HCT116 (cell line): ENCODE data around the gene CTU1. TPM values are rescaled to one million over a fixed set of nuclear protein-coding genes. Genes with fewer than 3 reads are reported as not detected.

Experiments used
- ATAC-seq: fragments of 200-7000 bp; cut with Tn5 transposase; 2 replicates; pipeline ENCODE4 v1.9.1; 2020; ENCODE audit warnings: mild to moderate bottlenecking, moderate library complexity
- BruUV-seq: library from RNA; stranded (reverse); fragments of 400-500 nt; replicated peaks from 2 replicates; lab custom pipeline; 2021; lab: Mats Ljungman, UMichigan
- CTCF ChIA-PET: fragments of 300-600 bp; sonication (Branson Sonifier 250); formaldehyde crosslinking; loops from one replicate; lab custom pipeline; 2021; ENCODE audit warnings: antibody characterized with exemption; lab: Charles Lee
- POLR2A ChIA-PET: fragments of 300-600, 350-600 bp; sonication (Branson Sonifier 250); formaldehyde crosslinking; loops from one replicate; lab custom pipeline; 2021; ENCODE audit warnings: antibody characterized with exemption; lab: Charles Lee
- RAD21 ChIA-PET, 2 experiments: fragments of 300-600 bp; sonication (Branson Sonifier 250); formaldehyde crosslinking; loops; one replicate each; lab custom pipeline; 2023; ENCODE audit warnings: low total read pairs in 2 of 2; ENCODE audit not compliant: uncharacterized antibody in 2 of 2, unreplicated experiment in 2 of 2, low non-redundant PET in 1 of 2; lab: Charles Lee
- DNase-seq: peaks from one replicate; pipeline ENCODE4 v3.0.0-alpha.2; 2010; ENCODE audit warnings: low read depth, low spot score
- H2AFZ ChIP-seq: fragments of 200-600 bp; shearing (Covaris generic), sonication (generic); 2 replicates; pipeline ENCODE4 v1.6.1; 2017; ENCODE audit warnings: low read depth, mixed run types, mixed read lengths, antibody characterized with exemption, low read length; ENCODE audit not compliant: poor library complexity, severe bottlenecking
- H3K27ac ChIP-seq: 2 replicates; pipeline ENCODE4 v1.5.1; 2012; ENCODE audit warnings: low read depth, low read length
- H3K27me3 ChIP-seq: fragments of 200-600 bp; sonication (generic); 2 replicates; pipeline ENCODE4 v1.6.1; 2016; ENCODE audit warnings: mixed run types, low read length, mixed read lengths; ENCODE audit not compliant: insufficient read depth
- H3K36me3 ChIP-seq, 2 experiments: fragments of 200-500 bp in 1 of 2; fragments of 200-600 bp in 1 of 2; sonication (Bioruptor generic) in 1 of 2; sonication (generic) in 1 of 2; 2 replicates each; pipeline versions ENCODE4 v1.5.1 to v1.6.1; 2014 to 2016; ENCODE audit warnings: low read length in 2 of 2, inconsistent platforms in 1 of 2, mixed read lengths in 1 of 2, mixed run types in 1 of 2; ENCODE audit not compliant: insufficient read depth in 2 of 2, control insufficient read depth in 1 of 2
- H3K4me1 ChIP-seq, 2 experiments: fragments of 200-600 bp in 1 of 2; sonication (generic) in 1 of 2; 2 replicates each; pipeline versions ENCODE4 v1.5.1 to v1.6.1; 2012 to 2017; ENCODE audit warnings: low read length in 2 of 2, inconsistent platforms in 1 of 2, mild to moderate bottlenecking in 1 of 2, mixed read lengths in 1 of 2, mixed run types in 1 of 2, moderate library complexity in 1 of 2; ENCODE audit not compliant: insufficient read depth in 2 of 2, control insufficient read depth in 1 of 2
- H3K4me2 ChIP-seq: fragments of 200-600 bp; sonication (generic); 2 replicates; pipeline ENCODE4 v1.6.1; 2017; ENCODE audit warnings: mixed run types, low read length, mixed read lengths
- H3K4me3 ChIP-seq, 2 experiments: fragments of 200-600 bp in 1 of 2; sonication (generic) in 1 of 2; replicated peaks in 1 of 2; 2 replicates each; pipeline ENCODE4 v1.5.1; 2011 to 2016; ENCODE audit warnings: low read length in 2 of 2, control low read depth in 1 of 2, low read depth in 1 of 2, mild to moderate bottlenecking in 1 of 2, mixed read lengths in 1 of 2, mixed run types in 1 of 2
- H3K79me2 ChIP-seq: fragments of 200-600 bp; sonication (generic); 2 replicates; pipeline ENCODE4 v1.6.1; 2017; ENCODE audit warnings: mild to moderate bottlenecking, mixed run types, low read length, moderate library complexity, mixed read lengths; ENCODE audit not compliant: insufficient read depth
- H3K9ac ChIP-seq: fragments of 200-600 bp; sonication (generic); 2 replicates; pipeline ENCODE4 v1.6.1; 2016; ENCODE audit warnings: low read length, mixed read lengths
- H3K9me2 ChIP-seq: fragments of 200-600 bp; sonication (generic), shearing (Covaris generic); 2 replicates; pipeline ENCODE4 v1.6.1; 2017; ENCODE audit warnings: mixed run types, mild to moderate bottlenecking, moderate library complexity; ENCODE audit not compliant: insufficient read depth
- H3K9me3 ChIP-seq, 2 experiments: fragments of 200-500 bp in 1 of 2; fragments of 200-600 bp in 1 of 2; sonication (Bioruptor generic) in 1 of 2; sonication (generic) in 1 of 2; 2 replicates each; pipeline ENCODE4 v1.6.1; 2014 to 2017; ENCODE audit warnings: low read length in 2 of 2, mixed read lengths in 2 of 2, inconsistent platforms in 1 of 2, low read depth in 1 of 2, mild to moderate bottlenecking in 1 of 2, mixed run types in 1 of 2, moderate library complexity in 1 of 2; ENCODE audit not compliant: control insufficient read depth in 1 of 2, insufficient read depth in 1 of 2
- H4K20me1 ChIP-seq: fragments of 200-600 bp; sonication (generic), shearing (Covaris generic); 2 replicates; pipeline ENCODE4 v1.6.1; 2017; ENCODE audit warnings: mixed run types, mild to moderate bottlenecking, moderate library complexity; ENCODE audit not compliant: insufficient read depth
- CBX3 ChIP-seq: IDR thresholded peaks from 2 replicates; pipeline ENCODE4 v1.6.1; 2012; ENCODE audit warnings: low read depth
- CEBPB ChIP-seq: IDR thresholded peaks from 2 replicates; pipeline ENCODE4 v1.6.1; 2012; ENCODE audit warnings: low read depth
- EZH2phosphoT487 ChIP-seq: fragments of 200-600 bp; IDR thresholded peaks from 2 replicates; pipeline ENCODE4 v1.6.1; 2018; ENCODE audit warnings: antibody characterized with exemption, borderline replicate concordance
- FOSL1 ChIP-seq: IDR thresholded peaks from 2 replicates; pipeline ENCODE4 v1.6.1; 2012; ENCODE audit warnings: low read depth
- JUND ChIP-seq: IDR thresholded peaks from 2 replicates; pipeline ENCODE4 v1.6.1; 2012
- MAX ChIP-seq: IDR thresholded peaks from 2 replicates; pipeline ENCODE4 v1.6.1; 2012
- POLR2A ChIP-seq: IDR thresholded peaks from 2 replicates; pipeline ENCODE4 v1.7.0; 2011; ENCODE audit warnings: borderline replicate concordance; ENCODE audit not compliant: insufficient read depth, insufficient read length; ENCODE audit errors: extremely low read depth
- RAD21 ChIP-seq: IDR thresholded peaks from 2 replicates; pipeline ENCODE4 v1.6.1; 2012; ENCODE audit warnings: low read depth, mild to moderate bottlenecking
- SP1 ChIP-seq: IDR thresholded peaks from 2 replicates; pipeline ENCODE4 v1.6.1; 2012; ENCODE audit warnings: low read depth
- TCF7L2 ChIP-seq: IDR thresholded peaks from 2 replicates; pipeline ENCODE4 v1.7.0; 2011; ENCODE audit warnings: borderline replicate concordance, inconsistent platforms; ENCODE audit not compliant: insufficient read depth, insufficient read length; ENCODE audit errors: extremely low read depth
- YY1 ChIP-seq: IDR thresholded peaks from 2 replicates; pipeline ENCODE4 v1.6.1; 2011; ENCODE audit warnings: low read length, low read depth, moderate library complexity, mild to moderate bottlenecking; ENCODE audit not compliant: insufficient replicate concordance; ENCODE audit errors: extremely low read depth
- ZBTB33 ChIP-seq: IDR thresholded peaks from 2 replicates; pipeline ENCODE4 v1.6.1; 2011; ENCODE audit warnings: mild to moderate bottlenecking, low read length, moderate library complexity; ENCODE audit not compliant: insufficient replicate concordance; ENCODE audit errors: extremely low read depth
- ZFX ChIP-seq: fragments of 450-650 bp; IDR thresholded peaks from 2 replicates; pipeline ENCODE4 v1.6.1; 2017
- ZNF274 ChIP-seq: fragments of 200-500 bp; sonication (Bioruptor generic); IDR thresholded peaks from 2 replicates; pipeline ENCODE4 v1.6.1; 2014; ENCODE audit warnings: mild to moderate bottlenecking, low read depth, low read length, inconsistent platforms
- intact Hi-C: fragments of 100-400 bp; cut with micrococcal nuclease; formaldehyde crosslinking; loops from 2 replicates; pipeline ENCODE4 v1.10.0; 2022
- total RNA-seq: library from RNA; stranded (reverse); gene quantifications from one replicate; pipeline ENCODE4 v1.2.1, GENCODE V29; 2021; ENCODE audit not compliant: unreplicated experiment

Gene CTU1
- total RNA-seq, 1 experiment from 2014 or later = 14.0 TPM

GRCh38 chr19:51083783-51084182 is 24.4 kb downstream of the CTU1 start:
- intact Hi-C loops = no loop called here
- H3K27ac ChIP-seq = no peak overlapping the region
- no peaks in the 10 kb centered on the region for H3K9me3 ChIP-seq
- H4K20me1 ChIP-seq = no peaks in the 10 kb centered on the region
- ChIA-PET POLR2A (no interaction called here), CTCF (no interaction called here), RAD21 (no interaction called here)
- H3K4me3 ChIP-seq = no peak overlapping the region
- H3K36me3 ChIP-seq = no peaks in the 10 kb centered on the region
- ATAC-seq (no peak), DNase-seq (no peak)
- no peaks in the 10 kb centered on the region for H3K79me2 ChIP-seq
- H3K9me2 ChIP-seq = no peaks in the 10 kb centered on the region
- BruUV-seq = no TSS peak
- no peak overlapping the region for H3K9ac ChIP-seq
- H3K4me2 ChIP-seq = no peak overlapping the region
- no peak overlapping the region for H2AFZ ChIP-seq
- no peaks in the 10 kb centered on the region for H3K4me1 ChIP-seq
- no peak for TF ChIP-seq MAX
- no peak for TF ChIP-seq JUND
- TF ChIP-seq POLR2A = no peak
- no peak for TF ChIP-seq ZBTB33
- no peak for TF ChIP-seq CEBPB
- TF ChIP-seq RAD21 = no peak
- TF ChIP-seq CBX3 = no peak
- TF ChIP-seq SP1 = no peak
- TF ChIP-seq TCF7L2 = no peak
- no peak for TF ChIP-seq ZFX
- no peak for TF ChIP-seq YY1
- TF ChIP-seq EZH2phosphoT487 = no peak
- TF ChIP-seq FOSL1 = no peak
- no peak for TF ChIP-seq ZNF274
- no peaks in the 10 kb centered on the region for H3K27me3 ChIP-seq
